Stimulated activated memory B cell treated with anti-CD40 and anti-IgM and Interleukin-4, amounts not matched to agents 10 μg/mL and 1 μg/mL and 100 μg/mL, for 72 hours (primary cell): ENCODE data around the gene NAT16.

Experiments
- ATAC-seq: fragments of 150-1000 bp; cut with Tn5 transposase; 2 replicates; pipeline ENCODE4 v1.10.0; 2021
- H3K27ac Mint-ChIP-seq: one replicate; pipeline ENCODE4 v1.8.0; 2022; ENCODE audit warnings: mild to moderate bottlenecking, mixed read lengths
- H3K27me3 Mint-ChIP-seq: one replicate; pipeline ENCODE4 v1.8.0; 2022; ENCODE audit warnings: mixed read lengths
- H3K36me3 Mint-ChIP-seq: one replicate; pipeline ENCODE4 v1.8.0; 2022; ENCODE audit warnings: mixed read lengths
- H3K4me1 Mint-ChIP-seq: one replicate; pipeline ENCODE4 v1.8.0; 2022; ENCODE audit warnings: mixed read lengths
- H3K4me3 Mint-ChIP-seq: one replicate; pipeline ENCODE4 v1.8.0; 2022; ENCODE audit warnings: mild to moderate bottlenecking, moderate library complexity, mixed read lengths
- H3K9me3 Mint-ChIP-seq: one replicate; pipeline ENCODE4 v1.8.0; 2022; ENCODE audit warnings: mixed read lengths

Gene NAT16

DNA sequence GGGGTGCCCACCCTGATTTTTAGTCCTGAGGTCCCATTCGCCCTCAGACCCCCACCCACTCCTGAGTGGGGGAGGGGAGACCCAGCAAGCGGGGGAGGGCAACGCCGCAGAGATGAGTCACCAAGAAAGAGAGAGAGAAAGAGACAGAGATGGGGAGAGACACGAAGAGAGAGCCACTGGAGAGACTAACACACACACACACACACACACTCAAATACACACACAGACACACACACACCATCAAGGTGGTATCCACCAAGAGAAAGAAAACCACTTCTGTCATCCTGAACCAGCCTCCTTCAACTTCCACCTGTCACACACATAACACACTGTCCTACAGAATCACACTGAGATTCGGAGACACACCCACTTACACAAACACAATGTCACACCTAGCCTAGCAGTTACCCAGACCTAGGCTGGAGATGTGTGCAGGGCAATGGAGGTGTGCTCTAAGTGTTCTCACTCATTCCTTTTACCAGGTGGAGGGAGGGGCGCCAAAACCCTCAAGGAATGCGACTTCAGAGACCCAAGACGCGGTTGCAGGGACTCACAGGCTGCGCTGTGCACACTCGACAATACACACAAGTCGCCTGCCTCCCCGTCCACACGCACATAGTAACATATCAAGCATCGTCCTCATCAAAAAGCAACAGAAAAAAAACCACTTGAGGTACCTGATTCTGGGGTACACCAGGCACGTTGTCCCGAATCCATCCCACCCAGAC lies 10.8 kb downstream of the NAT16 start:
- no peak for ATAC-seq
- H3K36me3 Mint-ChIP-seq: peaks cover 5% of the 10 kb centered on the region
- peaks cover 90% of the 10 kb centered on the region for H3K4me1 Mint-ChIP-seq
- H3K9me3 Mint-ChIP-seq: peaks cover 3% of the 10 kb centered on the region
- H3K27ac Mint-ChIP-seq: no peak overlapping the region
- peak overlapping the region; percentile 16 for H3K4me3 Mint-ChIP-seq
- peaks cover 100% of the 10 kb centered on the region for H3K27me3 Mint-ChIP-seq

DNA sequence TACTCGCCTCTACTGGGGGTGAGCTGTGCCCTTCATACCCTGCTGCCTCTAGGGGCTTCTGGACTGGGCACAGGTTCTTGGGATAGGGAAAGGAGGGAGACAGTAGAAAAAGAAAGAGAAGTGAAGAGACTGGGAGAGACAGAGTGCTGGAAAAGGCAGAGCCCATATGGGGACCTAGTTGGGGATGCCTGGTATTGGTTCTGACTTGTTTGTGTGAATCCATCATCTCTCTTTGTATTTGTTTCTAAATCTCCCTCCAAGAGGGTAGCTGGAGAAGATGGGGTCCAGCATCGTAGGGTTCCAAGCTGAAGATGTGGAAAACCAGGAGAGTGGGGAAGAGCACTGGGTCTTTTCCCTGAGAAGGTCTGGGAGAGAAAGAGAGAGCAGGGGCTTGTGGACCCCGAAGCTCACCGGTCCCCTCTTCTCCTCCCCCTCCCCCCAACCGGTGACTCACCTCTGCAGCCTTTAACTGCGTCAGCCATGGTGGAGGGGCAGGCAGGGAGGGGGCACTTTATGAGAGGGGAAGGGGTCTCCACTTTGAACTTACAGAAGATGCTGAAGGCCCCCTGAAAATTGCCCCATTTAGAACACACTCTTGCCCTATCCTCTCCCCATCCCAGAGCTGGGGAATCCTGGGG lies 11.6 kb downstream of the NAT16 start:
- no peak overlapping the region for H3K27ac Mint-ChIP-seq
- no peak overlapping the region for H3K4me3 Mint-ChIP-seq
- H3K4me1 Mint-ChIP-seq: peaks cover 85% of the 10 kb centered on the region
- H3K36me3 Mint-ChIP-seq: peaks cover 5% of the 10 kb centered on the region
- H3K9me3 Mint-ChIP-seq: no peaks in the 10 kb centered on the region
- peaks cover 92% of the 10 kb centered on the region for H3K27me3 Mint-ChIP-seq
- ATAC-seq: no peak

DNA sequence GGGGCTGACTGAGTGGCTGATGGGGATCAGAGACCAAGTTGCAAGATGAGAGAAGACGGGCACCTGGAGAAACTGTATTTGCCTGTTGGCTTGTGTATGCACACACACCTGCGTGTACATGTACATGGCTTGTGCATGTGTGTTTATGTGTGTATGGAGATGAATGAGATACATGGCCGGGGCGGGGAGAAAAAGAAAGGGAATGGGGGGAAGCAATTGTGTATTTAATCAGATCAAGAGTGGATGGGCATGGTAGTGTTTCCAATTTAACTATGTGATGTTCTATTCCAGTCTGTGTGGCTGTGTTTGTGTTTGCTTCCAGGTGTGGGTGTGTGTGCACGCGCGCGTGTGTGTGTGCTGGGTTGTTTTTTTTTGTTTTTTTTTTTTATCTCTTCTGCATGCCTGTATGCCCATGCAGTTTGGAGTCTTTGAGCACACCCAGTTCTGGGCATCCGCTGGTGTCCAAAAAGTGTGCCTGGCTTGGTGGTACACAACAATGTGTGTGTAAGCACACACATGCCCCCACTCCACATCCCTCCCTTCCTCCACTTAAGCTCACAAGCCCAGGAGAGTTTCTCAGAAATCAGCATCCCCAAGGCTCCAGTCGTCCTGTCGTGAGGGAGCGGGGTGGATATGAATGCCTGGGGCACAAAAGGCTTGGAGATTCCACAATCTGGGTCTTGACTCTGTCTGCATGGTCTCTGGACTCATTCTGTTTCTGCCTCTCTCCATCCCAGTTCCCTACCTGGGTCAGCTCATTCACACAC lies 12.3 kb downstream of the NAT16 start:
- H3K9me3 Mint-ChIP-seq: no peaks in the 10 kb centered on the region
- H3K27ac Mint-ChIP-seq: no peak overlapping the region
- H3K27me3 Mint-ChIP-seq: peaks cover 85% of the 10 kb centered on the region
- H3K4me3 Mint-ChIP-seq: no peak overlapping the region
- peaks cover 5% of the 10 kb centered on the region for H3K36me3 Mint-ChIP-seq
- no peak for ATAC-seq
- peaks cover 79% of the 10 kb centered on the region for H3K4me1 Mint-ChIP-seq

DNA sequence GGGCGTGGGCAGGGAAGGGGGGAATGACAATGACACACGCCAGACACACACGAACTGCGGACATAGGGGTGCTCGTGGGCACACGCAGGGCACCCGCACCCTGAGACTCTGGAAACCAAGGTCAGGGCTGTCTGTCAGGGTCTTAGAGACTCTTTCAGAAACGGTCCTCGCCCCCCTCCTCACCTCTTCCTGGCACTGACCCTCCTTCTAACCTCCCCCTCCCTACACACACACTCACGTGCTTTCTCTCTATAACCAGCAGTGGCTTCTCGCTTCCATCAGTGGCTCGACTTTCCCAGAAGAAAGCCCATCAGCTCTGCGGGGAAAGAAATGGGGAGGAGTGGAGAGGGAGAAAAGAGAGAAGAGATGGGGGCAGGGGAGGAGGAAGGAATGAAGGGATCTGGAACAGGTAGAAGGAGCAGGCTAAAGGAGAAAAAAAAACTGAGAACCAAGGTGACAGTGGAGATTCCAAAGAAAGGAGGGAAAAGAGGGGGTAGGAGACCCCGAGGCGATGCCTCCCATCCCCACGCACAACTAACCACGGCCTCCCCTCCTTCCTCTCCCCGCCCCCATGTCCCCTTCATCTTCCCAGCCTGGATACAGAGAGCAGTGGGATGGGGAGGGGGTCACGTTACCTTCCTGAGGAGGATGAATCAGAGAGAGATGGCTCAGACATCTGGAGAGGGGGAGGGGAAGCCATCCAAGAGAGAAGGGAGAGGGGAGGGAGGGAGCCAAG lies 13.0 kb downstream of the NAT16 start:
- Mint-ChIP-seq H3K27ac (no peak overlapping the region), H3K9me3 (no peaks in the 10 kb centered on the region), H3K4me1 (peaks cover 78% of the 10 kb centered on the region), H3K36me3 (peaks cover 5% of the 10 kb centered on the region), H3K27me3 (peaks cover 85% of the 10 kb centered on the region), H3K4me3 (no peak overlapping the region)
- ATAC-seq: no peak

DNA sequence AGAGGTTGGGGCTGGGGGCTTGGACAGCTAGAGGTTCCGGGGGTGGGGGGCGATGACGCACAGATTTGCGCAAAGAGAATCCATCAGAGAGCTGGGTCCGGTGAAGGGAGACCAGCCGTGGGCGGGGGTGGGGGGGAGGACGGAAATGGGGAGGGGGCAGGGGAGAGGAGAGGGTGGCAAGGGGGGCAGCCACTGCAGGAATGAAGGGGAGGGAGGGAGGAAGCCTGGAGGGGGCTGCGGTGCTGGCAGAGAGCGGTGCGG lies 13.5 kb downstream of the NAT16 start:
- Mint-ChIP-seq H3K4me3 (no peak overlapping the region), H3K27ac (no peak overlapping the region), H3K9me3 (no peaks in the 10 kb centered on the region), H3K4me1 (peaks cover 73% of the 10 kb centered on the region), H3K36me3 (peaks cover 7% of the 10 kb centered on the region), H3K27me3 (peaks cover 82% of the 10 kb centered on the region)
- no peak for ATAC-seq

DNA sequence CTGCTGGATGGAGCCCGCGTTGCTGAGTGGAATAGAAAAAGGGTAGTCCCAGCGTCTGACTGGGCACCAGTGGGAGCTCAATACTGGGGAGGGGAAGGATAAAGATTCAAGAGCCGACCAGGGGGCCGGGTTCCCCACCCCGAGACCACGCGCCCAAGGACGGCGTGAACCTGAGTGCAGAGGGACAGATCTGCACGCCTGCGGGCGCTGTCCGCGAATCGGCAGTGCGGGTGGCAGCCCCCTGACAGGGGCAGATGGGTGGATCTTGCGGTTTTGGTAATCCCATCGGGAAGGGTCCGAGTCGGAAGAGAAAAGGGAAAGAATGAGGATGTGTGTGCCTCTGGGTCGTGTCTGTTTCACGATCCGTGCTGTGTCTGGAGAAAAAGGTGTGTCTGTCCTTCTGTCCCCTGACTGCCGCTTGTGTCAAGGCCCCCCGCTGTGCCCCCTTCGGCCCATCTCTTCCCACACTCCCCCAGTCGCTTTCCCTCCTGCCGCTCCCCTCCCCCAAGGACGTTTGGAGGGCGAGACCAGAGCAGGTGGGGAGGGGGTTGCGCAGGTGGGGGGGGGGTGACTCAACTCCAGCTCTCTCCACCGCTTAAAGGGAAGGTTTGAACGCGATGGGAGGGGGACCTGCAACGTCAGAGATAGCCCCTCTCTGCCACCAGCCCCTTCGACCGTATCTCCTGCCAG lies 14.0 kb downstream of the NAT16 start:
- Mint-ChIP-seq H3K36me3 (peaks cover 12% of the 10 kb centered on the region), H3K27me3 (peaks cover 77% of the 10 kb centered on the region), H3K4me3 (peak overlapping the region; percentile 79), H3K9me3 (no peaks in the 10 kb centered on the region), H3K27ac (peak overlapping the region; percentile 11), H3K4me1 (peaks cover 69% of the 10 kb centered on the region)
- no peak for ATAC-seq

DNA sequence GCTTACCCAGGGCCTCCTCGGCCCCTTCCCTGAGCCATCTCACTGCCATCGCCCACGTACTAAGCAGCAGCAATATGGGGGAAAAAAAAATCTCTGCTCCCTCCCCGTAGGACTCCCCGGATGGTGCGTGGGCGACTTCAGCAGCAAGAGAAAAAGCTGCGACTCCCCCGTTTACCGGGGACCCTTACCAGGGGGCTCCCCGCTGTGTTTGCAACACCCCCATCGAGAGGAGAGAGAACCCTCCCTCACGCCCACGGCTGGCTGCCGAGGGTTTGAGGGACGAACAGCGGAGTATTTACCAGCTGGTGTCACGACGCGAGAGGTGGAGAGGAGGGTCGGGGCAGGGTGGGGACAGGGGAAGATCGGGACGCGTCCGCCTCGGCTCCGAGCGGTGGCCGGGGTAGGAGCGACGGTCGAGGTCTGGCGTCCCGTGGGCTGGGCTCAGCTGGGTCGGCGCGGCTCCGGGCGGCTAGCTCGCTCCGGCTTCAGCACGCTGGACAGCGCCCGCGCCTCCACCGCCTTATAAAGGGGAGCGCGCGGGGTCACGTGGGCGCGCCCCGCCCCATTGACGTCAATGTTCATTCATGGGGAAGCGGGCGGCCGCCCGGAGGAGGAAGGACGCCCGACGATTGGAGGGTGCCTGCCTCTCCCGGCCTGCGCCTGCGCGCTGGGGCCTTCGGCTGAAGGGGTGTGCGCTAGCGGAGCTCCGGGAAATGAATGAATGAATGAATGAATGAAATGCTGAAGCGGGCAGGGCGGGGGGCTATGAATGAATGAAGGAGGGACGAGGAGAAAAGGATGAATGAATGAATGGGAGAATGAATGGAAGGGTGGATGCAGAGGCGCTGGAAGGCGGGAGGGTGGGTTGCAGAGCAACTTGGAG lies 14.8 kb downstream of the NAT16 start, which contains the start of gene VGF:
TSS of gene VGF (minus strand) at position 495 of the 883 bp plus-strand sequence. CDS start 726 bp downstream, outside the sequence.
- H3K9me3 Mint-ChIP-seq: no peaks in the 10 kb centered on the region
- H3K27ac Mint-ChIP-seq: peak within 1 kb of the TSS; percentile 11
- H3K4me1 Mint-ChIP-seq: peaks cover 61% of the 10 kb centered on the region
- peak; percentile 88 for ATAC-seq
- H3K4me3 Mint-ChIP-seq: peak within 1 kb of the TSS; percentile 79
- H3K27me3 Mint-ChIP-seq: peaks cover 69% of the 10 kb centered on the region
- H3K36me3 Mint-ChIP-seq: peaks cover 20% of the 10 kb centered on the region

DNA sequence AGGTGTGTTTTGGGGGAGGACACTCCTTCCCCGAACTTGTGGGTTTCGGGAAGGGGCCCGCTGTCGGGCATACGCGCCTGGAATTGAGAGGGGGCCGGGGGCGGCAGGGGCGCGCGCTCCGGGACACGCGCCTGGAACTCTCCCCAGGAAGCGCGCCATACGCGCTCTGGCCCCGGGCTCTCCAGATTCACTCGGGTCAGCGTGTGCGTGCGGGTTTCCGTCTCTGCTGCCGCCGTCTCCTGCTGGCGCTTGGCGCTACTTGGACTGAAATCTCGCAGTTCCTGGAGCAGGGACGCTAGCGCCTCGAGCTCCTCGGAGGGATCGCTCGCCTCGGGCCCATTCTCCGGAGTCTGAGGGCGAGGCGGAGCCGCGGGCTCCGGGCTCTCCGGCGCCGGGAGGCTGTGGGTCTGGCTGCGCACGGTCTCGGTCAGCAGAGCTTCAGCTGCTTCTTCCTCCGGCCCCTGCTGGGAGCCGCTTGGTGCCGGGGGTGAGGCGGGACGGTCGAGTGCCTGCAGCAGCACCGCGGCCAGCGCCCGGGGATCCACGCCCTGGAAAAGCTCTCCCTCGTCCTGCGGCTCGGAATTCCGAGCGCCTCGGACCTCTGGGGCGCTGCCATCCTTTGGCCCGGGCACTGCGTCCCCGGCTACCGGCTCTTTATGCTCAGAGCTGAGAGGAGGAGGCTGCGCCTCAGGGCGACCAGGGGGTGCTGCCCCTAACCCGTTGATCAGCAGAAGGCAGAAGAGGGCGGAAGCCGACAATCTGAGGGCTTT lies 15.8 kb downstream of the NAT16 start:
- H3K27ac Mint-ChIP-seq: no peak overlapping the region
- peaks cover 59% of the 10 kb centered on the region for H3K27me3 Mint-ChIP-seq
- ATAC-seq: no peak
- H3K9me3 Mint-ChIP-seq: no peaks in the 10 kb centered on the region
- H3K36me3 Mint-ChIP-seq: peaks cover 30% of the 10 kb centered on the region
- peak overlapping the region; percentile 65 for H3K4me3 Mint-ChIP-seq
- H3K4me1 Mint-ChIP-seq: peaks cover 50% of the 10 kb centered on the region

DNA sequence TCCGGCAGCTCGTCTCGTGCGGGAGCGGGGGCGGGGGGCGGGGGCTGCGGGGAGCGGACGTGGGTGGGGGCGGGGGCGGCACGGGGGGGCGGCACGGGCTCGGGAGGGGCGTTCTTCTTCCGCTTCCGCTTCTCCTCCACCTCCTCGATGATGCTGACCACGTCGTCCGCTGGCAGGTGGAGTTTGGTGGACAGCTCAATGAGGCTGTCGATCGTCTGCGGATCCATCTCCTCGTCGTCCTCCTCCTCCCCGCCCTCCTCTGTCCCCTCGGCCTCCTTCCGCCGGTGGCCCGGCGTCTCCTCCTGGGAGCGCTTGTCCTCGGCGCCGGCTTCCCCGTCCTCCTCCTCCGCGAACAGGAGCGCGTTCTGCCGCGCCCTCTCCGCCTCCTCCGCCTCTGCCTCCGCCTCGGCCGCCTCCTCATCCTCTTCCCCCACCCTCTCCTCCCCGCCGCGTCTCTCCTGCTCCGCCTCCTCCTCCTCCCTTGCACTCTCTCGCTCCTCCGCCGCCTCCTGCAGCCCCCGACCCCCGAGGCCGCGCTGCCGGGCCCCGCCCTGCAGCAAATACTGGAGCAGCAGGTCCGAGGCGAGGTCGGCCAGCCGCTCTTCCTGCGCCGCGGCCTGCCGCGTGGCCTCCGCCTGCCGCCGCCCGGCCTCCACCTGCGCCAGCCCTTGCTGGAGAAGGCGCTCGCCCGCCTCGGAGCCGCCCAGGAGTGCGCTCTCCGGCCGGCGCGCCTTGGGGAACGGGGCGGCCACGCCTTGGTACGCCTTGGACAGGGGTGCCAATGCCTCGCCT lies 16.6 kb downstream of the NAT16 start:
- Mint-ChIP-seq H3K27ac (no peak overlapping the region), H3K4me1 (peaks cover 42% of the 10 kb centered on the region), H3K9me3 (no peaks in the 10 kb centered on the region), H3K36me3 (peaks cover 38% of the 10 kb centered on the region), H3K27me3 (peaks cover 51% of the 10 kb centered on the region), H3K4me3 (peak overlapping the region; percentile 72)
- no peak for ATAC-seq

DNA sequence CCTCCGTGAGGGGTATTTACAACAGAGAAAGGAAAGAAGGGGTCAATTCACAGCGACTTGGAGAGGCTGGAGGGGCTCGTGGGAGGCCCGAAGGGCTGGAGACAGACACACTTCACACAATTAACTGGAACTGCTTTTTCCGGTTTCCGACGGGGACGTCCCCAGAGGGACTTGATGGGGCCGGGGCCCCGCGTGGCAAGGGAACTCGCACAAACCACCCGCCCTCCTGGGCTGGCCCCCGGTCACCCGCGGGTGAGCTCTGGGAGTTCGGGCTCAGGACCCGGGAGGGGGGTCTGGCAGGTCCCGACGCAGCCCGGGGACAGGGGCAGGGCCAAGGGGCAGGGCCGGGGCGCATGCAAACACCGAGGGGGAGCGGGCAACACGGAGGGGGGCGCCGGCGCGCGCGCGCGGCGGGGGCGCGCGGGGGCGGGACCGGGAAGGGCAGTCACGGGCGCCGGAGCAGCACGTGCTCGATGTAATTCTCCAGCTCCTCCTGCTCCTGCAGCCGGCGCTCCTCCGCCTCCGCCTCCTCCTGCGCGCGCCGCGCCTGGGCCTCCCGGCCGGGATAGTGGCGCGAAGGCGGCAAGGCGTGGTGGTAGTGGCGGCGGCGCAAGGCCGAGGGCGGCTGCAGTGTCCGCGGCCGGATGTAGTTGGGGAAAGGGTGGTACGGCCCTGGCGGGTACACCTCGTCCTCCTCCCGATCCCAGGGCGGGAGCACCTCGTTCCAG lies 17.4 kb downstream of the NAT16 start:
- Mint-ChIP-seq H3K27ac (peak overlapping the region; percentile 30), H3K27me3 (peaks cover 43% of the 10 kb centered on the region), H3K36me3 (peaks cover 43% of the 10 kb centered on the region), H3K4me3 (peak overlapping the region; percentile 79), H3K9me3 (no peaks in the 10 kb centered on the region), H3K4me1 (peaks cover 38% of the 10 kb centered on the region)
- peak; percentile 14 for ATAC-seq

DNA sequence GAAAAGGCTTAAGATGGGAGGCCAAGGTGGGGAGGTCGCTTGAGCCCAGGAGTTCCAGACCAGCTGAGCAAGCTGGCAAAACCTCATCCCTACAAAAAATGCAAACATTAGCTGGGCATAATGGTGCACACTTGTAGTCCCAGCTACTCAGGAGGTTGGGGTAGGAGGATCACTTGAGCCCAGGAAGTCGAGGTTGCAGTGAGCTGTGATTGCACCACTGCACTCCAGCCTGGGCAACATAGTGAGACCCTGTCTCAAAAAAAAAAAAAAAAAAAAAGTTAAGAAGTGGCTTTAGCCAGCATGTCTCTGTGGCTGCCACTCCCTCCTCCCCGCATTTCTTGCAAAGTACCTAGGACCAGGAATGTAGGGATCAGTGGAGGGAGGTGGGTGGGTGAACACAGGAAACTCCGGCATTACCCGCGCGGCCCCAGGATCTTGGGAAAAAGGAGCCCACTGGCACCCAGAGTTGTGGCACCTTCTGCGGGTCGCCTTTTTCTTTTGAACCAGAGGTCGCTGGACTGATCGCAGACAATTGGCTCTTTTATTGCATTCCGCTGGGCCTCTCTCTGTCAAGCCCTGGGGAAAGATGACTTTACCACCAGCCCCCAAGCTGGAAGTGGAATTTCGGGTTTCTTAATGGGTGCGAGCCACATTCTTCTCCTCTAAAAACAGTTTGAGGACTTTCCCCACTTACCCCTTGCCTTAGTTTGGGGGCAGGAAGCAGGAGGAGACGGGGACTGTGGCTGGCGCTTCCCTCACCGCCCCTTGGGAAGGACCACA lies 18.2 kb downstream of the NAT16 start:
- no peak for ATAC-seq
- Mint-ChIP-seq H3K4me1 (peaks cover 33% of the 10 kb centered on the region), H3K27me3 (peaks cover 35% of the 10 kb centered on the region), H3K4me3 (peak overlapping the region; percentile 79), H3K36me3 (peaks cover 49% of the 10 kb centered on the region), H3K27ac (peak overlapping the region; percentile 30), H3K9me3 (no peaks in the 10 kb centered on the region)

DNA sequence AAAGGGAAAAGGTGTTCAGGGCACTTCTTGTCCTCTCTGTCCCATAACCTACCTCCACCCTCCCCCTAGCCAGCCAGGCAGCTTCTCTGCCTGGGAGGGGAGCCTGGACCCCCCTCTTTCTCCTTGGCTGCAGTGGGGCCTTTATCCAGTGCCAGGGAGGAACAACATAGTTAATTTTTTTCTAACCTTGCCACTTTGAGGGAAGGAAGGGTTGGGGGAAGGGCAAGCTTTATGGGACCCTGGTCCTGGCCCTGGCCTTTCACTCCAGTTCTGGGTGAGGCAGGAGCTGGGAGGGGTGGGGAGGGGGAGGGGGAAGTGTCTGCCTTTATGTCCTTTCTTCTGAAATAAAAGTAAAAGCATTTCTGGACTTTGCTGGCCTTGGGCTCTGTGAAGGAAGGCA lies 19.2 kb downstream of the NAT16 start:
- Mint-ChIP-seq H3K27me3 (peaks cover 25% of the 10 kb centered on the region), H3K4me3 (no peak overlapping the region), H3K4me1 (peaks cover 24% of the 10 kb centered on the region), H3K36me3 (peaks cover 49% of the 10 kb centered on the region), H3K27ac (no peak overlapping the region), H3K9me3 (no peaks in the 10 kb centered on the region)
- ATAC-seq: no peak
